Erythroblast (primary cell): ENCODE results near the gene SNAPC1.

Source experiments
- GATA1 ChIP-seq: IDR thresholded peaks from 2 replicates; pipeline ENCODE4 v1.6.1; 2011; ENCODE audit warnings: low read depth, mild to moderate bottlenecking, control low read depth, low read length, moderate library complexity
- POLR2A ChIP-seq: IDR thresholded peaks from 2 replicates; pipeline ENCODE4 v1.6.1; 2011; ENCODE audit warnings: mild to moderate bottlenecking, low read length

- TF ChIP-seq POLR2A (no peak), GATA1 (no peak)
Observed at GRCh38 chr14:61822458-61822857, 60.2 kb downstream of the SNAPC1 start.
